NCI-H1105 (cell line): ENCODE results near the gene TRAF5.
A peak's percentile ranks its signal among the peaks of the same experiment; 100 is the strongest.
"Not testable (repeated sequence)": the region's sequence is repeated elsewhere in the genome, so short reads cannot be mapped to it uniquely, and the experiment has no call there.

Source experiments
- DNase-seq: peaks from one replicate; lab custom pipeline; 2025; lab: John Stamatoyannopoulos, UW

TRAF5 gene

DNA sequence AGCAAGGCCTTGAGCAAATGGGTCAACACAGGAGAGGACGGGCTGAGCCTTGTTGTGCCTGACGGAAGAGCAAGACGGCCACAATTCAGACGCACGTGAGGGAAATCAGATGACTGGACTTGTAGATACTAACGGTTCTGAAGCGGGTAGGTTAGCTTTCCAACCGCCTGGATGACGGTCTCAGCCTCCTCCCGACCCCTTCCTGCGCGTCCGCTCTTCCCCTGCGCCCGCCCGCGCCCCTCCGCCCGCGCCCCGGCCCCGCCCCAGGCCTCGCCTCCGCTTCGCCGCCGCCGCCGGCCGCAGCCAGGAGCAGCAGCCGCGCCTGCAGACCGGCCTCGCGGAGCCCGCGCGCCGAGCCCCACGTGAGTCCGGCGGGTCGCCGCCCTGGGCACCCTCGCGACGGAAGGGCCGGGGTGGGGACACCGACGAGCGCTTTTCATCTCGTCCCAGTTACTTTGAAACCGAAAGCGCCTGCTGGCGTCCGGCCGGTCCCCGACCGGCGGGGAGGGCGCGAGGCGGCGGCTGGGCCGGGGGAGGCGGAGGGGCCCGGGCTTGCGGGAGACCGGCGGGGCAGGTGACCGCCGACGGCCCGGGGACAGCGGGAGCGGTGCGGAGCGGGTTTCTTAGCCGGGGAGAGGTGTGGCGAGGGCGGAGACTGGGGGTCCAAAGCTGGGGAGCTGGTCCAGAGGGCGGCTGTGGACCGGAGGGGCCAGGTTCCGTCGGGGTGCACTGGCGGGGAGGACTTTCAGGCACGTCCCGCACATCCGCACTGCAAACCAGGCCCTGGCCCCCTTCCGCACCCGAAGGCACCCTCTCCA, at the start of gene TRAF5:
Gene TRAF5 (plus strand): TSS at position 306 of the 818 bp plus-strand sequence. CDS start 26,407 bp downstream, outside the sequence.
- DNase-seq, result peak; percentile 46

DNA sequence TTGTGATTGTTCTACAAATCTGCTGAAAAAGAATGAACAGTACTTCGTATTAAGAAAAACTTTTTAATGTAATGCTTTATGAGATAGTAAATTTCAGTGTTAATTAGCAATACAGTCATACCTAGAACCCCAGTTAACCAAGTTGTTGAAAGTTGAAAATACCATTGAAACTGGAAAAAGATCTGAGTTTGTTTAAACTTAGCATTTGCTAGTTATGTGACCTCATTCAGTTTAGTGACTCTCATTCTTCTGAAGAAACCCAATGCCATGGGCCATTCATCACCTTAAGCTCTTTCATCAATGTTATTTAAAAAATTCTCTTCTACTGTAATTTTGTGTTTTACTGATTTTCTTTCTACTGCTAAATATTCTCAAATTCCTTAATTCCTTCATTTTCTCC, 47.3 kb upstream of the TRAF5 start:
- DNase-seq, result no peak

DNA sequence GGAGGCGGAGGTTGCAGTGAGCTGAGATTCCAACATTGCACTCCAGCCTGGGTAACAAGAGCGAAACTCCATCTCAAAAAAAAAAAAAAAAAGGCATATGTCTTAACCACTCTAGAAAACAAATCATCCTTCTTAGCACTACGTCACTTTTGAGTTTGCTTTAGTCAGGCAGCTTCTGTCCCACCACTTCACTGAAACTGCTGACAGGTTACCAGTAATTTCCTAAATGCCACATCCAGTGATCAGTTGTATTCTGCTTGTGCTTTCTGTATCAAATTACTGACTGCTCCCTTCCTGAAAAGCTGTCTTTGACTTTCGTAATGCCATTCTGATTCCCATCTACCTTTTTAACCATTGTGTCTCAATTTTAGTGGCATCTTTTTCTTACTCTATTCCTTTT, 45.7 kb upstream of the TRAF5 start:
- no peak for DNase-seq

GRCh38 chr1:211281320-211282022, 45.2 kb upstream of the TRAF5 start:
- no peak for DNase-seq

- DNase-seq, result no peak
Observed at GRCh38 chr1:211282023-211282373, 44.6 kb upstream of the TRAF5 start.

- DNase-seq, result no peak
Observed at GRCh38 chr1:211285196-211285595, 41.4 kb upstream of the TRAF5 start.

DNA sequence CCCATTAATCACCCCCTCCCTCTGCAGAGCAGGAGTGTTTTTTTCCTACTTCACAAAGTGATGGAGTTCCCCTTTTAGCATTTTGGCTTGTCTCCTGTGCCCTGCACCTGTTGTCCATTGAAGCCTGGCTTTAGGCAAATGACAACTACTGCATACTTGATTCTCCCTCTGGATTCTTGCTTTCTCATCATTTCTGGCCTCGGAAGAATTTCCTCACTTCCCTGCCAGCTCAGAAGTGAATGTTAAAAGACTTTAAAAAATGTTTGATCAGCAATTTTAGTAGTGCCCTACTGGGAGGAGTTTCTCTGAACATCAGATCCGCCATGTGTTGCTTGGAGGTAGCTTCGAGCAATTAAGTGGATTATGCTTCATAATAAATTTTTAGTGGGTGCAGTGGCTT, 39.4 kb upstream of the TRAF5 start:
- DNase-seq, result no peak

DNA sequence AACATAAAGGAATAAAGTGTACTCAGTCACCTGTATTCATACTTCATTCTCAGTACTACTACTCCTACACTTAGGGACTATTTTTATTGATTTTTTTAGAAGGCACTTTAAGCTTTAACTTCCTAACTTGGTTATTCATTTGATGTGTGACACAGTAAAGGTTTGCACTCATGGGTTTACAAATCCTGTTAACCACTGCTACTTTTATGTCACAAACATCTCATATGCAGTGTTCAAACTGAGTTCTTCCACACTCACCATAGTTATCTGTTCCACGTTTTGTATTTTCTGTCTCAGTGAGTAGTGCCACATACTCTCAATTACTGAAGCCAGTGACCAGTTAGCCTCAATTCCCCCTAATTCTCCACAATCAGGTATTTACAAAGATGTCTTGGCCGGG, 34.2 kb upstream of the TRAF5 start:
- DNase-seq, result no peak

DNA sequence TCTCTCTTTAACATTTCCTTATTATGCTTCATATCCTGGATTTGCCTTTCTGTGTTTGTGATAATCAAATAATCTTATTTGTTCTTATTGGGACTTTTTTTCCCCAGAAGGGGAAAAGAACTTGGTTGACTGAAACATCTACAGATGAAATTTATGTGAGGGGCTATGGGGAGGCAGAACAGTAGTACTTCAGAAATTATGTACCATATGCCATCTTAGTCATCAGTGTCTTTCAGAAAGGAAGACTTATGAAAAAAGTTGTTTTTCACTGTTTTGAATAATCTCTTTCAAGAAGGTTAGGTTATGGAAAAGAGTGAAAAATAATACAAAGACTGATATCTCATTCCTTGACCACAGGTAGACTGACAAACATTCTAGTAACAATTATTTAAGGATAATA, 30.2 kb upstream of the TRAF5 start:
- no peak for DNase-seq

DNA sequence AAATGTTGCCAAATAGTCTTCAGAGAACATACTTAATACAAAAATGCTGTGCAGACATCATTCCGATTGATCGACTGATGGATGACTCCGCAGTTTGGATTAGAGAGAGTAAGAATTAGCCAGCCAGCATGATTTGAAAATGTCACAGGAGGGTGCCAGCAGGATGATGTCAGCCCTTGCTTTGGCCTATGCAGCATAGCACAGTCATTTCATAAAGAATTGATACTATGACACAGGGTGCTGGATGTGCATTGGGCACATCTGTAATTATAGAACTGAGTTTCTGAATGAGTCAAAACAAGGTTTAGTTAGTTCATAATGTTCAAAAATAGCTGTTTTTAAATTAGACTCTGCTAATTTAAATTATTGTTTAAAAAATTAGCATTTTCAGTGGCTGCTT, 21.6 kb upstream of the TRAF5 start:
- DNase-seq, result no peak

DNA sequence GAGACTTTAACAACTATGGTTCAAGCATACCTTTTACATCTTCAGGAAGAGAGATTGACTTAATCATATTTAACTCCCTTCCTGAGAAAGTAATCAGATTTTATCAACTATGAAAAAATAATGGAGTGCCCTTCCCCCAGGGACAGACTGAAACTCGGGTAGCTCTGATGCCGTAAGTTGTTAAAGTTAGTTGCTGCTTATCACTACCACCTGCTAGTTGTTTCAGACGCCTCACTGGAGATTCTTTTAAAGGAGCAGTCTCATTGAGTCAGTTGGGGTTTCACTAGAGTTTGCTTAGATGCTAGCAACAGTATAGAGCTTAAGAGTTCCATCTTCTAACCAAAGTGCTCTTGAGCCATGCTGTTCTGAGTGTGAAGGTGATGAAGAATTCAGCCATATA, 17.0 kb upstream of the TRAF5 start:
- DNase-seq, result no peak

- no peak for DNase-seq
Observed at GRCh38 chr1:211313392-211313791, 13.2 kb upstream of the TRAF5 start.

DNA sequence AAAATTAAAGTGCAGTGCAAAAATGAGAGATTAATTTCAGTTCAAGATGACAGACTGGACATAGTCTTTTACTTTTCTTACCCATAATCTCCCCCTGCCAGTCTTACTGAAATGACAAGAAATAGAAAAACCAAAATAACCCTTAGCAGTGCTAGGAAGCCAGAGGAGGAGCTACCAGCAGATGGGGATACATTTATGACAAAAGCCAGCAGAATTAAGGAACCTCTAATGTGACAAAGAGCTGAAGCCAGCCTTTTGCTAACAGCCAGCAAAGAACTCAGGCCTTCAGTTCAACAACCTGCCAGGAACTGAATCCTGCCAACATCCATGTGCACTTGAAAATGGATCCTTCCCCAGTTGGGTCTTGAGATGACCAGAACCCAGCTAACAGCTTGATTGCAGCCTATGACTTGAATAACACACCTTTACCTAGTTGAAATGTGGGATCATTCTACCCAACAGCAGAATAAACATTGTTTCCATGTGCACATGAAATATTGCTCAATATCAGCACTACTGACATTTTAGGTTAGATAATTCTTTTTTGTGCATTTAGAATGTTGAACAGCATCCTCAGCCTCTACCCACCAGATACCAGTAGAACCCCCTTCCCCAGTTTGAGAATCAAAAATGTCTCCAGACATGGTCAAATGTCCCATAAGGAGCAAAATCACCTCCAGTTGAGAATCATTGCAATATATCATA, 7.9 kb upstream of the TRAF5 start:
- no peak for DNase-seq

GRCh38 chr1:211319892-211320291, 6.7 kb upstream of the TRAF5 start:
- no peak for DNase-seq

- no peak for DNase-seq
Observed at GRCh38 chr1:211320980-211321379, 5.7 kb upstream of the TRAF5 start.

GRCh38 chr1:211321646-211322045, 5.0 kb upstream of the TRAF5 start:
- not testable (repeated sequence) for DNase-seq

GRCh38 chr1:211323156-211324063, 3.2 kb upstream of the TRAF5 start:
- peak; percentile 58 for DNase-seq

- DNase-seq, result no peak
Observed at GRCh38 chr1:211324992-211325775, 1.4 kb upstream of the TRAF5 start.

DNA sequence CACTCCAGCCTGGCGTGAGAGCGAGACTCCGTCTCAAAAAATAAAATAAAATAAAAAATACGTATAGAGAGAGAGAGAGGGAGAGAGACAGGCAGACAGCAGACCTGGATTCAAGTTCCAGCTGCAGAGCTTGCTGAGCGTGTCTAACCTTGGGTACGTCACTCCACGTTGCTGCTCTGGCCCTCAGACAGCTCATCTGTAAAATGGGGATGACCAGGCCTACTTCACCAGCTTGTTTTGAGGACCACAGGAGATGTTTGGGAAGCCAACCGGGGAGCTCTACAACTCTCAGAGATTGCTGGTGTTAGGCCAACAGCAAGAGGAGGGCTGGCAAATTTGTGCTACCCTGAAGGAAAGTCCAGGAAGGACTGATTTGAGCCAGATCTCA, 499 bp upstream of the TRAF5 start:
- no peak for DNase-seq

GRCh38 chr1:211327346-211327921, 801 bp downstream of the TRAF5 start:
- no peak for DNase-seq
